ENCODE data around the gene PILRB.

- TF ChIP-seq POLR2A (IDR thresholded peaks at IDR 0.05; ENCODE audit: borderline replicate concordance, extremely low read depth, insufficient read depth, insufficient read length) = no peak
- no peak for TF ChIP-seq SP1 (IDR thresholded peaks at IDR 0.05; ENCODE audit: low read depth)
- TF ChIP-seq ZNF274 (IDR thresholded peaks at IDR 0.05; ENCODE audit: low read depth, low read length) = no peak
- TF ChIP-seq CTCF (IDR thresholded peaks at IDR 0.05 in 2 of 3, conservative IDR thresholded peaks at IDR 0.05 in 1 of 3; ENCODE audit: borderline replicate concordance in 1 of 3, insufficient read depth in 1 of 3, low read depth in 2 of 3, low read length in 2 of 3) = no peak
- TF ChIP-seq EZH2phosphoT487 (IDR thresholded peaks at IDR 0.05; ENCODE audit: borderline replicate concordance) = no peak
- TF ChIP-seq EZH2 (IDR thresholded peaks at IDR 0.05) = no peak
- no peak for TF ChIP-seq RAD21 (IDR thresholded peaks at IDR 0.05; ENCODE audit: low read depth)
Observed at GRCh38 chr7:100415448-100415847, 57.5 kb downstream of the PILRB start.
